SK-N-SH treated with all-trans-retinoic acid at 6 μM for 48 hours (cell line): ENCODE data around the gene NSD1.

Source experiments
- CREB5 ChIP-seq: fragments of 250-450 bp; sonication (Bioruptor Pico); IDR thresholded peaks from 2 replicates; pipeline ENCODE4 v1.5.1; 2020; ENCODE audit warnings: low read depth, mild to moderate bottlenecking, moderate library complexity
- CSDC2 ChIP-seq: fragments of 250-450 bp; sonication (Bioruptor Pico); IDR thresholded peaks from 2 replicates; pipeline ENCODE4 v1.5.0; 2020; ENCODE audit warnings: mild to moderate bottlenecking, moderate library complexity
- CSRNP3 ChIP-seq: fragments of 250-450 bp; sonication (Bioruptor Pico); IDR thresholded peaks from 2 replicates; pipeline ENCODE4 v1.5.1; 2021; ENCODE audit warnings: mild to moderate bottlenecking, moderate library complexity
- ISL1 ChIP-seq: fragments of 250-450 bp; sonication (Bioruptor Pico); IDR thresholded peaks from 2 replicates; pipeline ENCODE4 v2.1.2; 2022; ENCODE audit warnings: mild to moderate bottlenecking, moderate library complexity
- OSR1 ChIP-seq: fragments of 250-450 bp; sonication (Bioruptor Pico); IDR thresholded peaks from 2 replicates; pipeline ENCODE4 v1.8.0; 2022; ENCODE audit warnings: moderate library complexity, mild to moderate bottlenecking, inconsistent platforms
- PATZ1 ChIP-seq: fragments of 250-450 bp; sonication (Bioruptor Pico); IDR thresholded peaks from 2 replicates; pipeline ENCODE4 v1.8.0; 2020; ENCODE audit warnings: mild to moderate bottlenecking, moderate library complexity, borderline replicate concordance
- POU6F1 ChIP-seq: fragments of 250-450 bp; sonication (Bioruptor Pico); IDR thresholded peaks from 2 replicates; pipeline ENCODE4 v1.8.0; 2021; ENCODE audit warnings: low read depth, mild to moderate bottlenecking, moderate library complexity, borderline replicate concordance
- PPARA ChIP-seq: fragments of 250-450 bp; sonication (Bioruptor Pico); IDR thresholded peaks from 2 replicates; pipeline ENCODE4 v1.5.0; 2020; ENCODE audit warnings: mild to moderate bottlenecking, borderline replicate concordance
- RARB ChIP-seq: fragments of 250-450 bp; sonication (Bioruptor Pico); IDR thresholded peaks from 2 replicates; pipeline ENCODE4 v1.8.0; 2021; ENCODE audit warnings: mild to moderate bottlenecking, moderate library complexity
- SNAI2 ChIP-seq: fragments of 250-450 bp; sonication (Bioruptor Pico); IDR thresholded peaks from 2 replicates; pipeline ENCODE4 v1.5.0; 2020; ENCODE audit warnings: mild to moderate bottlenecking, moderate library complexity
- ZFP3 ChIP-seq: fragments of 250-450 bp; sonication (Bioruptor Pico); IDR thresholded peaks from 2 replicates; pipeline ENCODE4 v1.5.0; 2020; ENCODE audit warnings: mild to moderate bottlenecking, moderate library complexity
- ZFP30 ChIP-seq: fragments of 450-650 bp; formaldehyde crosslinking; IDR thresholded peaks from 2 replicates; pipeline ENCODE4 v1.5.0; 2022; ENCODE audit warnings: mild to moderate bottlenecking, moderate library complexity
- ZNF565 ChIP-seq: fragments of 450-650 bp; formaldehyde crosslinking; conservative IDR thresholded peaks from 2 replicates; pipeline ENCODE4 v1.5.0; 2020; ENCODE audit warnings: low read depth, mild to moderate bottlenecking, moderate library complexity
- ZNF8 ChIP-seq: fragments of 450-650 bp; formaldehyde crosslinking; IDR thresholded peaks from 2 replicates; pipeline ENCODE4 v1.5.0; 2020; ENCODE audit warnings: mild to moderate bottlenecking, moderate library complexity

GRCh38 chr5:177117441-177118045 lies 16.0 kb upstream of the NSD1 start:
- TF ChIP-seq PATZ1 (CRISPR knock-in tag): no peak
- TF ChIP-seq ZFP3 (CRISPR knock-in tag): no peak
- TF ChIP-seq RARB (CRISPR knock-in tag): no peak
- TF ChIP-seq CSRNP3 (CRISPR knock-in tag): no peak
- TF ChIP-seq ZNF8 (CRISPR knock-in tag): no peak
- no peak for TF ChIP-seq ZNF565 (CRISPR knock-in tag)
- TF ChIP-seq POU6F1: no peak
- TF ChIP-seq CREB5 (CRISPR knock-in tag): no peak
- no peak for TF ChIP-seq OSR1 (CRISPR knock-in tag)
- TF ChIP-seq ISL1 (CRISPR knock-in tag): no peak
- no peak for TF ChIP-seq PPARA (CRISPR knock-in tag)
- no peak for TF ChIP-seq ZFP30 (CRISPR knock-in tag)
- no peak for TF ChIP-seq CSDC2 (CRISPR knock-in tag)
- no peak for TF ChIP-seq SNAI2 (CRISPR knock-in tag)
